Left kidney (tissue), 2 donors: ENCODE measurements around the gene CERKL. TPM values are rescaled to one million over a fixed set of nuclear protein-coding genes. Genes with fewer than 3 reads are reported as not detected.

ENCODE experiments used
- DNase-seq: peaks from one replicate; pipeline ENCODE4 v3.0.0-alpha.2; 2013
- polyA plus RNA-seq: library from polyadenylated mRNA; unstranded; fragments of 120-200 nt; gene quantifications from one replicate; pipeline ENCODE4 v1.2.1, GENCODE V29; 2013; ENCODE audit not compliant: insufficient read length

CERKL gene
- polyA plus RNA-seq, 1 donor = 20.3 TPM

GRCh38 chr2:181626671-181627070 lies 30.2 kb downstream of the CERKL start:
- no peak for DNase-seq

GRCh38 chr2:181623159-181623558 lies 33.7 kb downstream of the CERKL start:
- DNase-seq = no peak

- DNase-seq = no peak
Measured at GRCh38 chr2:181621779-181622490, 35.0 kb downstream of the CERKL start.

GRCh38 chr2:181619516-181619915 lies 37.4 kb downstream of the CERKL start:
- no peak for DNase-seq

- DNase-seq = no peak
Measured at GRCh38 chr2:181616715-181617114, 40.2 kb downstream of the CERKL start.

- DNase-seq = no peak
Measured at GRCh38 chr2:181614874-181615638, 41.8 kb downstream of the CERKL start.

GRCh38 chr2:181613241-181613640 lies 43.7 kb downstream of the CERKL start:
- no peak for DNase-seq

GRCh38 chr2:181607629-181608590 lies 49.0 kb downstream of the CERKL start:
- DNase-seq = no peak

GRCh38 chr2:181605889-181606837 lies 50.7 kb downstream of the CERKL start:
- no peak for DNase-seq

GRCh38 chr2:181602017-181602416 lies 54.9 kb downstream of the CERKL start:
- no peak for DNase-seq

GRCh38 chr2:181596556-181596955 lies 60.3 kb downstream of the CERKL start:
- no peak for DNase-seq

- no peak for DNase-seq
Measured at GRCh38 chr2:181594322-181594721, 62.6 kb downstream of the CERKL start.

GRCh38 chr2:181589779-181590178 lies 67.1 kb downstream of the CERKL start:
- DNase-seq = no peak

GRCh38 chr2:181588546-181588945 lies 68.4 kb downstream of the CERKL start:
- no peak for DNase-seq

GRCh38 chr2:181586569-181587081 lies 70.3 kb downstream of the CERKL start:
- DNase-seq = peak; percentile 71

- no peak for DNase-seq
Measured at GRCh38 chr2:181585732-181586131, 71.2 kb downstream of the CERKL start.

GRCh38 chr2:181581534-181581933 lies 75.4 kb downstream of the CERKL start:
- no peak for DNase-seq

- no peak for DNase-seq
Measured at GRCh38 chr2:181578829-181579228, 78.1 kb downstream of the CERKL start.

- DNase-seq = no peak
Measured at GRCh38 chr2:181576431-181576830, 80.5 kb downstream of the CERKL start.

- DNase-seq = no peak
Measured at GRCh38 chr2:181575650-181576025, 81.3 kb downstream of the CERKL start.

GRCh38 chr2:181575024-181575649 lies 81.8 kb downstream of the CERKL start:
- DNase-seq = no peak
